ENCODE data around the gene CYP3A7.
"Not testable (repeated sequence)": the region's sequence is repeated elsewhere in the genome, so short reads cannot be mapped to it uniquely, and the experiment has no call there.

The CYP3A7 gene

DNA sequence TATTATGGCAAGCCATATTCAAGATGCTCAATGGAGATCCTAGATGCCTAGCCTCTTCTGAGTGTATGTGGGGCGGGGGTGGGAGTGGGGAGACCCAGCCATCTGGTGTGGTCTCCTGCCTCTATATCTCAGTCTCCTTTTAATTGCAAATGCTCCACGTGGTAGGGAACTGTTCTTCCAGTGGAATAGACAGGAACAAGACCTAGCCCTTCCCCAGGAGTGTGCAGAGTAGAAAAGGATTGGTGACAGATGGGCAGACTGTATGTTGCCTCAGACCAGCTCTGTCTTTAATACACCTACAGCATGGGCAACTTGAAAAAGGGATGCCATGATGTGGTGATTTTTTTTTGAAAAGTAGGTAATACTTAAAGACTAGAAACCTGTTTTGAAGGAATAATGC is 67.8 kb downstream of the CYP3A7 start:
- DNase-seq (ENCODE audit: low spot score), result no peak

- DNase-seq (ENCODE audit: low spot score), result no peak
Observed at GRCh38 chr7:99666013-99666395, 69.0 kb downstream of the CYP3A7 start.

DNA sequence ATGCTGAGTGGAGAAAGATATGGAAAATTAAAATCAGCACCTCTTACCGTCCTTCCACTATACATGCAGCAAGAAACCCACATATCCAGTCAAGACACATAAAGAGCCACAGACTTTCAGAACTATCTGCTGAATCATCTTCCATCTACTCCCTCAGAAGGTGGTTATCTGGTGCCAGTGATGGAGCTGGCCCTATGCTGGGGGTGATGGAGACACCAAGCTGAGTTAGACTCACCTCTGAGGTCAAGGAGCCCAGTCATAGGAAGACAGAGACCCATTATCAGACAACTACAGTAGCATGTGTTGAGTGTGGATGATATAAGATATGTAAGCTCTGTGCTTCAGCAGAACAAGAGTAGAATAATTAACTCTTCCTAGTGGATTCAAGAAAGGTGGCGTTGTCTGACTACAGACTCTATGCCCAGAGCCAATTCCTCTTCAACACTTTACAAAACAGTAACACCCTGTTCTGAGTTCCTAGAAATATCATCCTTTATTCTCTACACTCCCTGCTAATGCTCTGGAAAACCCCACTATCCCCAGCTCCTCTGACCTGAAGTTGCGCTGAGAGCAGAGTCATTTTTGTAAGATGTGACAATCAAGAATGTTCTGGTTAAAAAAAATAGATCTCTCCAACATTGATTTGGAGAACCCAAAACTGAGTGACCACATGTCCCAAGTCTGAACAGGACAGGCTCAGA is 69.5 kb downstream of the CYP3A7 start:
- no peak for DNase-seq (ENCODE audit: low spot score)

DNA sequence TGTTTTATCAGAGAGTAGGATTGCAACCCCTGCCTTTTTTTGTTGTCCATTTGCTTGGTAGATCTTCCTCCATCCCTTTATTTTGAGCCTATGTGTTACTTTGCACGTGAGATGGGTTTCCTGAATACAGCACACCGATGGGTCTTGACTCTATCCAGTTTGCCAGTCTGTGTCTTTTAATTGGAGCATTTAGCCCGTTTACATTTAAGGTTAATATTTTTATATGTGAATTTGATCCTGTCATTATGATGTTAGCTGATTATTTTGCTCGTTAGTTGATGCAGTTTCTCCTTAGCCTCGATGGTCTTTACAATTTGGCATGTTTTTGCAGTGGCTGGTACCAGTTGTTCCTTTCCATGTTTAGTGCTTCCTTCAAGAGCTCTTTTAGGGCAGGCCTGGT is 77.1 kb downstream of the CYP3A7 start:
- not testable (repeated sequence) for DNase-seq (ENCODE audit: low spot score)

All from AG08395 (cell line).